ENCODE data around the gene HRAS. TPM values are rescaled to one million over a fixed set of nuclear protein-coding genes. Genes with fewer than 3 reads are reported as not detected.

HRAS gene
- total and polyA plus RNA-seq, 4 donors = 4.7 to 17.4 (median 10.9) TPM

DNA sequence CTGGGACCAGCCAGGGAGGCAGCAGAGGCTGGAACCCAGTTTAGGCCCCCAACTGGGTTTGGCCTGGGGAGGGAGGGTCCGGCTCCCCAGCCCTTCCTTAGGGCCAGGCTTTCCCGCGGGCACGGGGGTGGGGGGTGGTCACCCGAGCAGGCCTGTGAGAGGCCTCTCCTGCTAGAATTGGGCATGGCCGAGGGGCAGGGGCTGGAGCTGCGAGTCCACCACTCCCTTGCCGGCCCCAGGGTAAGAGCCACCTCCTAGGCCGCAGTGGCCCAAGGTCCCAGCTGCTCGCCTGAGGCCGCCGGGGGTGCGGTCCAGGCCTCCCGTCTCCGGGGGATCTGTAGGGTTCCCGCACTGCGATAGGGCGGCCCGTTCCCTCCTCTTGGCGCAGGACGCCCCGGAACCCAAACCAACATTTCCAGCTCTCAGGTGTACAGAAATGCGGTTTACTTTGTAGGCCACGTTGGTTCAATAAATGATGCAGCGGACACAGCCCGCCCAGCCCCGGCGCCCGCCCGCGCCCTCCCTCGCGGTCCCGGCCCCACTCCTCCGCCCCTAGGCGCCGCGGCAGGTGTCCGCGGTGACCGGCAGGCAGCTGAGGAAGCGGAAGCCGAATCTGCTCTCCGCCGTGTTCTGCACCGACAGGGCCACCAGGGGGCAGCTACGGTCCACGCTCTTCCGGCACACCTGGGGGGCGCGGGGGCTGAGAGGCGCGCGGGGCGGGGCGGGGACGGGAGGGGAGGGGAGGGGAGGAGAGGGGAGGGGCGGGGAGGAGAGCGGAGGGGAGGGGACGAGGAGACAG lies 19.3 kb upstream of the HRAS start:
- TF ChIP-seq CTCF (IDR thresholded peaks at IDR 0.05; ENCODE audit: low read depth, low read length, missing input control) = peak; percentile 52
- peak in 1 of 2 donors; percentile 73 for TF ChIP-seq RAD21 (IDR thresholded peaks at IDR 0.05)
- TF ChIP-seq SP1 (IDR thresholded peaks at IDR 0.05) = no peak
- WGBS = 16% methylated on average over 53 of the region's 60 CpGs
- Histone ChIP-seq H3K9me3 (ENCODE audit: control insufficient read depth in 4 of 4, low read length in 3 of 4) (no peaks in the 10 kb centered on the region), H3K36me3 (ENCODE audit: control insufficient read depth in 4 of 4, insufficient read depth in 3 of 4, low read depth in 1 of 4, low read length in 3 of 4) (no peaks in the 10 kb centered on the region), H3K4me3 (ENCODE audit: low read depth in 1 of 3, low read length in 3 of 3) (peak overlapping the region in 1 of 3 donors; percentile 42), H3K27ac (ENCODE audit: low read depth in 1 of 2, low read length in 2 of 2) (no peak overlapping the region), H3K27me3 (ENCODE audit: control insufficient read depth in 4 of 4, insufficient read depth in 4 of 4, low read length in 3 of 4) (no peaks in the 10 kb centered on the region), H3K4me1 (ENCODE audit: control insufficient read depth in 4 of 4, insufficient read depth in 4 of 4, low read length in 3 of 4) (peaks cover 9 to 26% (median 16%) of the 10 kb centered on the region in 4 donors), H3K9ac (ENCODE audit: low read depth in 1 of 2, low read length in 2 of 2) (no peak overlapping the region)
- peak; percentile 73 for DNase-seq (ENCODE audit: low spot score)

DNA sequence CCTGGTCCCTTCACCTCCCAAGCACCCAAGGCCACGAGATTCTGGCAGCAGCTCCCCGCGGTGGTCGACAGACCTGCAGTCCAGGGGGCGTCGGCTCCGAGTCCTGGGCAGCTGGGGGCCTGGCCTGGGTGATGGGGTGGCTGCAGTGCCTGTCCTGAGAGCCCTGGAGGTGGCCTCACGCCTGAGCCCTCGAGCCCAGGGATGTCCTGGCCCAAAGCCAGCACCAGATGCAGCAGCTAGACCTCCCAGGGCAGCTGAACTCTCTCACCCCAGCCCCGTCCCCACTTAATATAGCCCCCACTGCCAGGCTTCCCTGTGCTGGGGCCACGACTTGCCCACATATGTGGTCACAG lies 18.6 kb upstream of the HRAS start:
- WGBS = 66% methylated on average over 11 of the region's 11 CpGs
- Histone ChIP-seq H3K4me1 (ENCODE audit: control insufficient read depth in 4 of 4, insufficient read depth in 4 of 4, low read length in 3 of 4) (peaks cover 6 to 21% (median 10%) of the 10 kb centered on the region in 4 donors), H3K9ac (ENCODE audit: low read depth in 1 of 2, low read length in 2 of 2) (no peak overlapping the region), H3K36me3 (ENCODE audit: control insufficient read depth in 4 of 4, insufficient read depth in 3 of 4, low read depth in 1 of 4, low read length in 3 of 4) (peaks cover 0 to 1% (median 0%) of the 10 kb centered on the region in 4 donors), H3K27me3 (ENCODE audit: control insufficient read depth in 4 of 4, insufficient read depth in 4 of 4, low read length in 3 of 4) (no peaks in the 10 kb centered on the region), H3K4me3 (ENCODE audit: low read depth in 1 of 3, low read length in 3 of 3) (no peak overlapping the region), H3K27ac (ENCODE audit: low read depth in 1 of 2, low read length in 2 of 2) (no peak overlapping the region), H3K9me3 (ENCODE audit: control insufficient read depth in 4 of 4, low read length in 3 of 4) (no peaks in the 10 kb centered on the region)
- DNase-seq (ENCODE audit: low spot score) = no peak
- no peak for TF ChIP-seq HNF4A (conservative IDR thresholded peaks at IDR 0.05)
- no peak for TF ChIP-seq TAF1 (conservative IDR thresholded peaks at IDR 0.05)
- TF ChIP-seq JUND (IDR thresholded peaks at IDR 0.05) = no peak
- TF ChIP-seq RXRA (IDR thresholded peaks at IDR 0.05) = no peak
- TF ChIP-seq, protein P1, sequence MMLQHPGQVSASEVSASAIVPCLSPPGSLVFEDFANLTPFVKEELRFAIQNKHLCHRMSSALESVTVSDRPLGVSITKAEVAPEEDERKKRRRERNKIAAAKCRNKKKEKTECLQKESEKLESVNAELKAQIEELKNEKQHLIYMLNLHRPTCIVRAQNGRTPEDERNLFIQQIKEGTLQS (IDR thresholded peaks at IDR 0.05) = no peak
- no peak for TF ChIP-seq YY1 (IDR thresholded peaks at IDR 0.05)
- TF ChIP-seq FOXA1 (IDR thresholded peaks at IDR 0.05) = no peak
- no peak for TF ChIP-seq REST (IDR thresholded peaks at IDR 0.05)
- TF ChIP-seq, protein P2, sequence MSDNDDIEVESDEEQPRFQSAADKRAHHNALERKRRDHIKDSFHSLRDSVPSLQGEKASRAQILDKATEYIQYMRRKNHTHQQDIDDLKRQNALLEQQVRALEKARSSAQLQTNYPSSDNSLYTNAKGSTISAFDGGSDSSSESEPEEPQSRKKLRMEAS (IDR thresholded peaks at IDR 0.05) = no peak
- no peak for TF ChIP-seq SP1 (IDR thresholded peaks at IDR 0.05)
- TF ChIP-seq NR2F2 (IDR thresholded peaks at IDR 0.05) = no peak
- no peak for TF ChIP-seq FOXA2 (IDR thresholded peaks at IDR 0.05)
- no peak for TF ChIP-seq GABPA (IDR thresholded peaks at IDR 0.05 in 1 of 2, conservative IDR thresholded peaks at IDR 0.05 in 1 of 2)
- TF ChIP-seq CTCF (IDR thresholded peaks at IDR 0.05; ENCODE audit: low read depth, low read length, missing input control) = no peak
- no peak for TF ChIP-seq RAD21 (IDR thresholded peaks at IDR 0.05)
- TF ChIP-seq HNF4G (IDR thresholded peaks at IDR 0.05) = no peak
- TF ChIP-seq, protein P3, sequence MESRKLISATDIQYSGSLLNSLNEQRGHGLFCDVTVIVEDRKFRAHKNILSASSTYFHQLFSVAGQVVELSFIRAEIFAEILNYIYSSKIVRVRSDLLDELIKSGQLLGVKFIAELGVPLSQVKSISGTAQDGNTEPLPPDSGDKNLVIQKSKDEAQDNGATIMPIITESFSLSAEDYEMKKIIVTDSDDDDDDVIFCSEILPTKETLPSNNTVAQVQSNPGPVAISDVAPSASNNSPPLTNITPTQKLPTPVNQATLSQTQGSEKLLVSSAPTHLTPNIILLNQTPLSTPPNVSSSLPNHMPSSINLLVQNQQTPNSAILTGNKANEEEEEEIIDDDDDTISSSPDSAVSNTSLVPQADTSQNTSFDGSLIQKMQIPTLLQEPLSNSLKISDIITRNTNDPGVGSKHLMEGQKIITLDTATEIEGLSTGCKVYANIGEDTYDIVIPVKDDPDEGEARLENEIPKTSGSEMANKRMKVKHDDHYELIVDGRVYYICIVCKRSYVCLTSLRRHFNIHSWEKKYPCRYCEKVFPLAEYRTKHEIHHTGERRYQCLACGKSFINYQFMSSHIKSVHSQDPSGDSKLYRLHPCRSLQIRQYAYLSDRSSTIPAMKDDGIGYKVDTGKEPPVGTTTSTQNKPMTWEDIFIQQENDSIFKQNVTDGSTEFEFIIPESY (IDR thresholded peaks at IDR 0.05) = no peak
- TF ChIP-seq EGR1 (IDR thresholded peaks at IDR 0.05; ENCODE audit: low read depth in 2 of 2) = no peak

Measured in liver (tissue), 9 donors.